ENCODE measurements around the gene OR52H1.
A peak's percentile ranks its signal among the peaks of the same experiment; 100 is the strongest.

The OR52H1 gene

GRCh38 chr11:5548440-5548839, at the start of gene OR52H1:
TSS of gene OR52H1 (minus strand) at chr11:5548540. CDS start at chr11:5545505, 3,035 bp downstream.
- TF ChIP-seq CTCF (IDR thresholded peaks at IDR 0.05), result no peak

GRCh38 chr11:5597953-5598352, 49.6 kb upstream of the OR52H1 start:
- no peak overlapping the region for H3K9ac ChIP-seq
- H3K79me2 ChIP-seq, result no peaks in the 10 kb centered on the region
- no peak for TF ChIP-seq CTCF (IDR thresholded peaks at IDR 0.05)
- H3K27ac ChIP-seq, result no peak overlapping the region
- peak overlapping the region; percentile 38 for H2AFZ ChIP-seq
- H3K36me3 ChIP-seq (ENCODE audit: control insufficient read depth, insufficient read depth, low read length), result no peaks in the 10 kb centered on the region
- no peaks in the 10 kb centered on the region for H3K27me3 ChIP-seq (ENCODE audit: control insufficient read depth, insufficient read depth, low read length)
- no peak overlapping the region for H3K4me2 ChIP-seq (ENCODE audit: low read length)
- H3K9me3 ChIP-seq (ENCODE audit: control insufficient read depth, low read length), result no peaks in the 10 kb centered on the region
- H3K4me1 ChIP-seq, result no peaks in the 10 kb centered on the region
- H3K4me3 ChIP-seq (ENCODE audit: low read depth, low read length), result no peak overlapping the region

More at GRCh38 chr11:5548440-5548839, at the start of gene OR52H1:
- H3K9me3 ChIP-seq (ENCODE audit: control insufficient read depth, low read length), result no peaks in the 10 kb centered on the region
- H3K36me3 ChIP-seq (ENCODE audit: control insufficient read depth, insufficient read depth, low read length), result no peaks in the 10 kb centered on the region
- no peak within 1 kb of the TSS for H3K9ac ChIP-seq
- no peak within 1 kb of the TSS for H2AFZ ChIP-seq
- no peaks in the 10 kb centered on the region for H3K27me3 ChIP-seq (ENCODE audit: control insufficient read depth, insufficient read depth, low read length)
- no peaks in the 10 kb centered on the region for H3K4me1 ChIP-seq
- no peaks in the 10 kb centered on the region for H3K79me2 ChIP-seq
- no peak within 1 kb of the TSS for H3K27ac ChIP-seq
- no peak within 1 kb of the TSS for H3K4me2 ChIP-seq (ENCODE audit: low read length)
- H3K4me3 ChIP-seq (ENCODE audit: low read depth, low read length), result no peak within 1 kb of the TSS

GRCh38 chr11:5596607-5597201, 48.4 kb upstream of the OR52H1 start, which contains the start of gene TRIM6:
TSS of gene TRIM6 (plus strand) at chr11:5596637. CDS start at chr11:5596898, 261 bp downstream.
- no peaks in the 10 kb centered on the region for H3K9me3 ChIP-seq (ENCODE audit: control insufficient read depth, low read length)
- no peak within 1 kb of the TSS for H3K9ac ChIP-seq
- H2AFZ ChIP-seq, result peak within 1 kb of the TSS; percentile 79
- H3K4me1 ChIP-seq, result no peaks in the 10 kb centered on the region
- no peaks in the 10 kb centered on the region for H3K79me2 ChIP-seq
- H3K27ac ChIP-seq, result no peak within 1 kb of the TSS
- H3K36me3 ChIP-seq (ENCODE audit: control insufficient read depth, insufficient read depth, low read length), result no peaks in the 10 kb centered on the region
- TF ChIP-seq CTCF (IDR thresholded peaks at IDR 0.05), result no peak
- peak within 1 kb of the TSS; percentile 41 for H3K4me3 ChIP-seq (ENCODE audit: low read depth, low read length)
- no peaks in the 10 kb centered on the region for H3K27me3 ChIP-seq (ENCODE audit: control insufficient read depth, insufficient read depth, low read length)
- H3K4me2 ChIP-seq (ENCODE audit: low read length), result peak within 1 kb of the TSS; percentile 74

GRCh38 chr11:5593146-5593545, 44.8 kb upstream of the OR52H1 start:
- no peak overlapping the region for H3K27ac ChIP-seq
- H2AFZ ChIP-seq, result no peak overlapping the region
- no peak overlapping the region for H3K4me2 ChIP-seq (ENCODE audit: low read length)
- no peak overlapping the region for H3K4me3 ChIP-seq (ENCODE audit: low read depth, low read length)
- H3K9ac ChIP-seq, result no peak overlapping the region
- H3K4me1 ChIP-seq, result no peaks in the 10 kb centered on the region
- no peaks in the 10 kb centered on the region for H3K9me3 ChIP-seq (ENCODE audit: control insufficient read depth, low read length)
- no peaks in the 10 kb centered on the region for H3K79me2 ChIP-seq
- H3K36me3 ChIP-seq (ENCODE audit: control insufficient read depth, insufficient read depth, low read length), result no peaks in the 10 kb centered on the region
- no peaks in the 10 kb centered on the region for H3K27me3 ChIP-seq (ENCODE audit: control insufficient read depth, insufficient read depth, low read length)
- no peak for TF ChIP-seq CTCF (IDR thresholded peaks at IDR 0.05)

GRCh38 chr11:5592615-5593014, 44.3 kb upstream of the OR52H1 start:
- Histone ChIP-seq H3K36me3 (ENCODE audit: control insufficient read depth, insufficient read depth, low read length) (no peaks in the 10 kb centered on the region), H3K4me1 (no peaks in the 10 kb centered on the region), H3K27me3 (ENCODE audit: control insufficient read depth, insufficient read depth, low read length) (no peaks in the 10 kb centered on the region), H3K4me2 (ENCODE audit: low read length) (no peak overlapping the region), H3K27ac (no peak overlapping the region), H3K4me3 (ENCODE audit: low read depth, low read length) (no peak overlapping the region), H3K9ac (no peak overlapping the region), H3K9me3 (ENCODE audit: control insufficient read depth, low read length) (no peaks in the 10 kb centered on the region), H2AFZ (no peak overlapping the region), H3K79me2 (no peaks in the 10 kb centered on the region)
- no peak for TF ChIP-seq CTCF (IDR thresholded peaks at IDR 0.05)

Data from parathyroid adenoma (tissue), 2 donors.